GM19455 (cell line): ENCODE data around the gene RUNX1.

ENCODE experiments used
- ATAC-seq: cut with Tn5 transposase; IDR thresholded peaks from one replicate; pipeline ENCODE4 v1.9.1; 2021; ENCODE audit not compliant: unreplicated experiment

RUNX1 gene

GRCh38 chr21:35062016-35062415, 12.9 kb upstream of the RUNX1 start:
- ATAC-seq, result no peak

GRCh38 chr21:35059742-35060141, 10.6 kb upstream of the RUNX1 start:
- ATAC-seq, result no peak

DNA sequence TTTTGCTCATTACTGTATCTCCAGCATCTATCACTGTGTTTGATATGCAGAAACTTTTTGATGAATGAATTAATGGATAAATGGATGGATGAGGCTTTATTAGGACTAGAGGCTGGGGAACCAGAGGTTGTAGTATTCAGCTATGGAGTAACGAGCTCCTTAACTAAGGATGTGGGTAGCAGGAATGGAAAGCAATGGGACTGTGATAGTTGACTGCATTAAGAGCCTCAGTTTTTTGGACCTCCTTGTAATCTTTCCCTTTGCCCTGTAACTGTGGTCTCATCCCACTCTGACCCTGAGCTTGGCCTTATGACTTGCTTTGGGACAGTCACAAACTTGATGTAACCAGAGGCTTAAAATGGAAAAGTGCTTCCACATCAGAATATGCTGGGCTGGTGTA, 9.0 kb upstream of the RUNX1 start:
- no peak for ATAC-seq

GRCh38 chr21:35057428-35057827, 8.3 kb upstream of the RUNX1 start:
- ATAC-seq, result no peak

DNA sequence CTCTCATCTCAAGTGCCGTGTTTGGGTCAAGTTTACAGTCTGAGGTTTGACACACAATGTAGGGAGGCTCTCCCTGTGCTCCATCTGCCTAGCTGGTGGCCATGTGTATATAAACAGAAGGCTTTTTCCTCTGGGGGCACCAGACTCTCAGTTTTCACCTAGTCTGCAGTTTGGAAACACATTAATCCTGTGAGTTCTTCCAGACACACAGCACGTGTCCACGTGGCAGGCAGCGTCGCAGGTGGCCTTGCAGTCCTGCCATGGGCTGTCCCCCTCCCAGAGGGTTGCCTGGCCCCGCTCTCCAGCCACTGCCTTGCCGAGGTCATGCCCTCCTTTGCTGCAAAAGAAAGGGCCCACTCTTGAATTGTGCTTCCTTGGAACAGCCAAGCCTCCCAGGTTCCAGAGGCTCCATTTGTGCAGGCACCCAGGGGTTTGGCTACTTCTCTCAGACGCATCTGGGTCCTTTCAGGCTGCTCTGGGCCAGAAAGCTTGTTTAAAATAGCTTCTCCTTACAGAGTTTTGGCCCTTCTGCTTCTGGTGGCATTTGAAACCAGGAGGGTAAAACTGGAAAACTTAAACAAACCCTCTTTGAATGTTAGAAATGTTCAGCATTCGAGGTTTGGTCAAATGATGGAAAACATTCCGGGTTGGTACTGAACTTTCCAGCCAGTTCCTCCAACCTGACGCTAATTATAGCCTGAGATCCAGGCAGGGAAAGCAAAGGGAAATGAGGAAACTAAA, 4.4 kb upstream of the RUNX1 start:
- ATAC-seq, result no peak

GRCh38 chr21:35052801-35053200, 3.7 kb upstream of the RUNX1 start:
- no peak for ATAC-seq

GRCh38 chr21:35051287-35051818, 2.3 kb upstream of the RUNX1 start:
- ATAC-seq, result no peak

DNA sequence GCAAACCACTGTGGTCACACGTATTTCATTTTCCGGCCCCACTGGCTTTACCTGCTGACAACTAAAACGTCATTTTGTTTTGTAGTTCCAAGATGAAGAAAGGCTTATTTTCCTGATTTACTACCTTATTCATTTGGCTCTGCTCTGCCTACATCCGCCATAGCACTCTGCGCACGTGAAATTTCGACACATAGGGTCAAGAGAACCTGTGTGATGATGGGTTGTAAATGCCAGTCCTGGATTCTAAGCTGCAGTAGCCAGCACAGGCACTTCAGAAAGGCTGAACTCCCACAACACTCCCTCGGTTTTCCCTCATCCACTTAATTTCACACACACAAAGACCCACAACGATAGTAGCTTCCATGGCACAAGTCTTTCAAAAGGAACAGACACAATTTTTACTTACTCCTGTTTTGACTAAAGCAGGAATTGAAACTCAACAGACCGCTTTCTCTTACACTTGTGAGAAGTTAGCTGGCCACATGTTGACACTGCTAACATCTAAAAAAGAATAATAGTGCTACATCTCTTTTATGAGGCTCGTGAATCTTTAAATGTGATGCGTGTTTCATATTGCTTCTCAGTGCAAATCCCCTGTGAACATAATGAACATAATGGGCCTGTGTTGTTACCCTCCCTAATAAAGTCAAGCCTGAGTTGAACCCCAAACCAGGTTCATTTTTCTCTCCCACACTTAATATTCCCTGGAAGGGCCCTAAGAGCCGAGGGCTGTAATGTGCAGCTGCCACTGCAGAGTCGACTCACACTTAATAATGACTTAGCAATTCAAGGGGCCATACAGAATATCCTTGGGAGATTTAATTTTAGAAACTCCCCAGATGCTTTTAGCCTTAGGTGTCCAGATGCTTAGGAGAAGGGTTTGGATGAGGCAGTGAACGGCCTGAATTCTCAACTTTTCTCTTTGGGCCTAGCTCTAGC, 1.5 kb upstream of the RUNX1 start:
- no peak for ATAC-seq

DNA sequence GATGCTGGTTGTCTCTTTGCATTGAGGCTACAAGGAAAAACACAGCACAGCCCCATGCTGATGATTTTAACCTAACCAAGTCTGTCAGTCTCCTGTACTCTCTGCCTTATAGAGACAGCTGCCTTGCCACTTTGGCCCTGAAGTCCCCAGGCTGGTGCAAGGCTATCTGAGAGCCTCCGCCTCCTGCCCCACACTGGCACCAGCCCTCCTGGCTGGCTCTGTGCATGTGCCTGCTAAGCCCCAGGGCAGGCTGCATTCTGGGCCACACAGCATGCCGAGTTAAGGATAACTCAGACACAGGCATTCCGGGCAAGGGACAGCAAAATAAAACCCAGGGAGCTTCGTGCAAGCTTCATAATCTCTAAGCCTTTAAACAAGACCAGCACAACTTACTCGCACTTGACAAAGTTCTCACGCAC, 910 bp downstream of the RUNX1 start:
- ATAC-seq, result no peak

GRCh38 chr21:35046880-35047229, 2.2 kb downstream of the RUNX1 start:
- ATAC-seq, result no peak

GRCh38 chr21:35046263-35046624, 2.9 kb downstream of the RUNX1 start:
- ATAC-seq, result no peak

- ATAC-seq, result no peak
These were observed 3.4 kb downstream of the RUNX1 start for GRCh38 chr21:35045542-35046262.

GRCh38 chr21:35044770-35045541, 4.1 kb downstream of the RUNX1 start:
- ATAC-seq, result no peak

DNA sequence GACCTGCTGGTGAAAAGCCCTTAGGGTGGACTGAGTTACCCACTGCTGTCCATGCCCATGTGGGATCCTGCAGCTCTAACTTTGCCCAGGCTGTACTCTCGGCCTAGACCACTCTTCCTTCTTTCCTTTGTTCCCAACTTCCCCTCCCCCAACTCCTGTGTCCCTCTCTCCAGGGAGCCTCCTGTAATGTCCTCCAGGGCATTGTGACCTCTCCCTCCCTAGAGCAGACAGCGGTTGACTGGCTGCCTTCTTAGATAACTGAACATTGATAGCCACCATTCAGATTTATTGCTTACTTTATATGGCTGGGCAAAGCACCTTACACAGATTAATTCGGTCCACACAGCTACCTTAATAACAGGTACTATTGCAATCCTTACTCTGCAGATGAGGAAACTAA, 5.0 kb downstream of the RUNX1 start:
- ATAC-seq, result no peak

GRCh38 chr21:35043549-35043948, 5.6 kb downstream of the RUNX1 start:
- ATAC-seq, result no peak

DNA sequence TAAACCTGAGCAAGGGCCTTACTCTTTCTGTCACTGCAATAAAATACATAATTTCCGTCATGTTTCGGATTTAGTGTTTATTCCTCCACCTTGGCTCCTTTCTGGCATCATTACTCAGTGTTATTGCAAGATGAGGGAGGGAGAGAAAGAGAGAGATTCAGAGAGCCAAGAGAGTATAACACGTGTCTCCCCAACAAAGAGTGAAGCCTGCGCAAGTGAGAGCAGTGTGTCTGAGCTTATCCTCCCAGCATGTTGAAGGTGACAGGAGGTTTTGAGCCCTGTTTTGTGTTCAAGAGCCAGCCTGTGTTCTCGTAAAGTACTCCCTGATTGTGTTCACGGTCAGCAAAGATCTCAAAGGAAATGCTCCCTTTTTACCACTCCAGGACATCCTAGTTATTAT, 6.3 kb downstream of the RUNX1 start:
- no peak for ATAC-seq

- ATAC-seq, result no peak
These were observed 7.2 kb downstream of the RUNX1 start for GRCh38 chr21:35041881-35042280.

GRCh38 chr21:35041122-35041521, 8.0 kb downstream of the RUNX1 start:
- no peak for ATAC-seq

DNA sequence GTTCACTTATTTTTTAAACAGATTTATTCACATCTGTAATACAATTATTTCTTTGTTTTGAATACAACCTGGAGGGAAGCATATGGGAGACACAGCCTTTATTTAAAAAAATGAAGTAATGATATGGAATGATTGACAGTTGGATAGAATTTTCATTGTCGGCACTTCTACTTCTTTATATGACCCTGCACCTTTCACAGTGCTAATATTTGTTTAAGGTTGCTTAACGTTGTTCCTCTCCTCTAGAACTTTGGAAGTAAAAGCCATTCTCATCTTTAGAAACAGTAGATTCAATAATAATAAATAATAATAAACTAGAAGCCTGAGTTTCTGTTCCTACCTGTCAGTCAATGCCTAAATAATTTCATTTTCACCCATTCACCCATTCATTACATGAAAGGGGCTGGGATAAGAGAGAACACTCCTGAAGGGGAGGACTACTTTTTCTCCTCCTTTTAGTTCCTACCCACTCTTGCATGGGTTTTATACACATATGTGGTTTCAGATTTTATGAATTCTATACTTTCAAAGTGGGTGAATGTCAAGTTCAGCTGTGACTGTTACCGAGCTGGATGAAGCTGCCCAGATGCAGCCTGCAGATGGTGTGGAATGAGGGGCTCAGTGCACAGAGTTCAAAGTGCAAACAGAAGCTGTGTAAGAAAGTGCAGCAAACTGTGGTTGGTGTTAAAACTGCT, 9.4 kb downstream of the RUNX1 start:
- ATAC-seq, result no peak

GRCh38 chr21:35038772-35039319, 10.3 kb downstream of the RUNX1 start:
- ATAC-seq, result no peak
